Duodenal mucosa (tissue), 2 donors: ENCODE results near the gene SELENOI.

Experiments used
- H3K27ac ChIP-seq: one replicate; pipeline ENCODE4 v1.7.0; 2013; ENCODE audit warnings: low read depth, low read length
- H3K27me3 ChIP-seq, 2 donors: one replicate each; pipeline ENCODE4 v1.7.0; 2013; ENCODE audit warnings: low read length in 2 of 2, control low read depth in 1 of 2; ENCODE audit not compliant: insufficient read depth in 2 of 2, control insufficient read depth in 1 of 2
- H3K36me3 ChIP-seq, 2 donors: one replicate each; pipeline ENCODE4 v1.7.0; 2013; ENCODE audit warnings: low read length in 2 of 2, control low read depth in 1 of 2; ENCODE audit not compliant: insufficient read depth in 2 of 2, control insufficient read depth in 1 of 2
- H3K4me1 ChIP-seq, 2 donors: one replicate each; pipeline ENCODE4 v1.7.0; 2013; ENCODE audit warnings: low read length in 2 of 2, control low read depth in 1 of 2; ENCODE audit not compliant: insufficient read depth in 2 of 2, control insufficient read depth in 1 of 2
- H3K4me3 ChIP-seq, 2 donors: one replicate each; pipeline ENCODE4 v1.7.0; 2013; ENCODE audit warnings: low read length in 2 of 2, low read depth in 1 of 2
- H3K9ac ChIP-seq, 2 donors: one replicate each; pipeline ENCODE4 v1.7.0; 2013; ENCODE audit warnings: low read length in 2 of 2, low read depth in 1 of 2
- H3K9me3 ChIP-seq, 2 donors: one replicate each; pipeline ENCODE4 v1.7.0; 2013; ENCODE audit warnings: low read length in 2 of 2, control low read depth in 1 of 2; ENCODE audit not compliant: control insufficient read depth in 1 of 2

SELENOI gene

DNA sequence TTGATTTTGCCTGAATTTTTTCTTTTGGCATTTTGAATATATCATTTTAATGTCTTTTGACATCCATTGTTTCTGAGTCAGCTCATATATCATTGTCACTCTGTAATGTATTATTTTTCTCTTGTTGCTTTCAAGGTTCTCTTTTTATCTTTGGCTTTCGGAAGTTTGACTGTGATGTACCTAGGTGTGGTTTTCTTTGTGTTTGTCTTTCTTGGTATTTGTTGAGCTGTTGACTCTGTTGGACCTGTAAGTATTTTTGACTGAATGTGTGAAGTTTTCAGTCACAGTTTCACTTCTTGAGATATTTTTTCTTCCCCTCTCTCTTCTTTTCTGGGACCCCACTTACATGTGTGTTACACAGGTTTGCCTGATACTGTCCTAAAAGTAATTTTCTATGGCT is 30.9 kb downstream of the SELENOI start:
- no peaks in the 10 kb centered on the region for H3K9me3 ChIP-seq
- no peaks in the 10 kb centered on the region for H3K27me3 ChIP-seq
- H3K27ac ChIP-seq, result no peak overlapping the region
- H3K4me3 ChIP-seq, result no peak overlapping the region
- H3K4me1 ChIP-seq, result no peaks in the 10 kb centered on the region
- peaks cover 8 to 32% of the 10 kb centered on the region in 2 donors for H3K36me3 ChIP-seq
- H3K9ac ChIP-seq, result no peak overlapping the region

DNA sequence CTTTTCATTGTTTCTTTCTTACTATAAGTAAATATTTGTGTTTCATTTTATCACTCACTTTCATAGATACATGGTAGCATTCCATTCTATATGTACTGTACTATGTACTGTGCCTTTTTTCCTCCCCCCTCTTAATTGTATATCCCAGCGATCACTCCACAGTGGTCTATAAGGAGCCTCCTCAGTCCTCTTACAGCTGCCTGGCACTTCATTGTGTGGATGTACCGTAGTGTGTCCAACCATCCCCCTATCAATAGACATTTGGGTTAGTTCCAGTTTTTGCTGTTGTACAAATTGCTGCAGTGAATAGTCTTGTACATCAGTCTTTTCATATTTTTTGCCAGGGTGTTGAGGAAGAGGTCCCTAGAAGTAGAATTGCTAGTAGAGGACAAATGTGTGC is 34.3 kb downstream of the SELENOI start:
- no peaks in the 10 kb centered on the region for H3K27me3 ChIP-seq
- H3K27ac ChIP-seq, result no peak overlapping the region
- H3K4me3 ChIP-seq, result no peak overlapping the region
- peaks cover 7 to 16% of the 10 kb centered on the region in 2 donors for H3K36me3 ChIP-seq
- no peaks in the 10 kb centered on the region for H3K9me3 ChIP-seq
- H3K4me1 ChIP-seq, result no peaks in the 10 kb centered on the region
- H3K9ac ChIP-seq, result no peak overlapping the region

DNA sequence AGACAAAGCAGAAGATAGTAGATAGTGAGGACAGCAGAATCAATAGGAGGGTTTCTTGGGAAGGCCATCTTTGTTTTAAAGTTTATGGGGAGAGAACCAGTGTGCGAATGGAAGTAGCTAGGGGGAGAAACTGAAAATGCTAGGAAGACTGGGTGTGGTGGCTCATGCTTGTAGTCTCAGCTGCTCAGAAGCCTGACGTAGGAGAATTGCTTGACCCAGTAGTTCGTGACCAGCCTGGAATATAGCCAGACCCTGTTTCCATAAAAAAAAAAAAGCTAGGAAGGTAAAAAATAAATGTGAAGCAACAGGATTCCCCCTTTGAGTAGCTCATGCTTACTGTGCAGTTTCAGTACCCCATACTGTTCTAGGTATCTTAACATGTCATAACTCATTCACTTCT is 36.6 kb downstream of the SELENOI start:
- H3K36me3 ChIP-seq, result peaks cover 3 to 25% of the 10 kb centered on the region in 2 donors

DNA sequence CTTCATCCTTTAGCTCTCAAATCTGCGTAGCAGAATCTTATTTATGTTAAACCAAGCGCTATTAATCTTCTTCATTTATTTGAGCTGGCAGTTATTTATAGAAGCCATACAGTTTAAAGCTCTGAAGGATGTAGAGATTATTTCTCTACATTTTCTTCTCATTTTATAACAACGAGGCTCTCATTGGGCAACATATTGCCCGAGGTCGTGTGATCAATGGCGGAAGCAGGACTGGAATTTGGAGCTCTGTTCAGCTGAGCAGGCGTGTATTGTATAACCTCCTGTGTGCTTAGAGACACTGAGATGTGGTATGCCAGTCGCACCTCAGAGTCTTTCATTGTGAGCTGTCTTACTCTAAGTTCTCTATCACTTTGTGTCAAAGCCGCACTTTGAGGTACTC is 38.2 kb downstream of the SELENOI start:
- no peak overlapping the region for H3K27ac ChIP-seq
- H3K4me3 ChIP-seq, result no peak overlapping the region
- H3K4me1 ChIP-seq, result no peaks in the 10 kb centered on the region
- no peaks in the 10 kb centered on the region for H3K27me3 ChIP-seq
- H3K36me3 ChIP-seq, result peaks cover 3 to 26% of the 10 kb centered on the region in 2 donors
- H3K9ac ChIP-seq, result no peak overlapping the region
- H3K9me3 ChIP-seq, result no peaks in the 10 kb centered on the region

More for the DNA sequence above, 36.6 kb downstream of the SELENOI start:
- Histone ChIP-seq H3K9me3 (no peaks in the 10 kb centered on the region), H3K27ac (no peak overlapping the region), H3K27me3 (no peaks in the 10 kb centered on the region), H3K4me1 (no peaks in the 10 kb centered on the region), H3K9ac (no peak overlapping the region), H3K4me3 (no peak overlapping the region)

DNA sequence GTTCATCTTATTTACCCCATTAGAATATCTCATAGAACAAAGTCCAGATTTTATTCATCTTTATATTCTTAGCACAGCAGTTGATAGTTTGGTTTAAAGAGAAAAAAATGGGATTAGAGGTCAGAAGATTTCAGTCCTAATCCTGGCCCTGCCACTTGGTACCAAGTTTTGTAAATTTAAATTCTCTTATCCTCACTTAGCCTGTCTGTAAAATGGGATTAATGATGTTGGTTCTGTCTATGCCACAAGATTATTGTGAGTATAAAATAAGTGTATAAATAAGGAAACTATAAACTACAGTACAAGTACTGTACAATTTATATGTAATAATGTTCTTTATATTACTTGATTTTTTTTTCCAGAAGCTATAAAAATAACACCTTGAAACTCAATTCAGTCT is 38.7 kb downstream of the SELENOI start:
- Histone ChIP-seq H3K9me3 (no peaks in the 10 kb centered on the region), H3K36me3 (peaks cover 6 to 30% of the 10 kb centered on the region in 2 donors), H3K4me3 (no peak overlapping the region), H3K27me3 (no peaks in the 10 kb centered on the region), H3K27ac (no peak overlapping the region), H3K9ac (no peak overlapping the region), H3K4me1 (no peaks in the 10 kb centered on the region)

DNA sequence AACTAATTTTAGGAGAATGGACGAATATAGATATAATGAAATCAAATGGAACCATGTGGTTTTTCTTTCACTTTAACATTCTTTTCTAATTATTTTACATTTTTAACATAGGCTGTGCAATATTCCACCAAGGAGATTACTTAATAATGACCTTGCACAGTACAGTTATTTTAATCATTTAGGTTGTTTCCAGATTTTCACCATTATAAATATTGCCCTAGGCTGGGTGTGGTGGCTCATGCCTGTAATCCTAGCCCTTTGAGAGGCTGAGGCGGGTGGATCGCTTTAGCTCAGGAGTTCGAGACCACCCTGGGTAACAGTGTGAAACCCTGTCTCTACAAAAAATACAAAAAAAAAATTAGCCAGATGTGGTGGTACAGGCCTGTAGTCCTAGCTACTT is 41.2 kb downstream of the SELENOI start:
- no peaks in the 10 kb centered on the region for H3K9me3 ChIP-seq
- no peaks in the 10 kb centered on the region for H3K4me1 ChIP-seq
- no peak overlapping the region for H3K27ac ChIP-seq
- no peaks in the 10 kb centered on the region for H3K27me3 ChIP-seq
- H3K9ac ChIP-seq, result no peak overlapping the region
- peaks cover 10 to 40% of the 10 kb centered on the region in 2 donors for H3K36me3 ChIP-seq
- H3K4me3 ChIP-seq, result no peak overlapping the region

DNA sequence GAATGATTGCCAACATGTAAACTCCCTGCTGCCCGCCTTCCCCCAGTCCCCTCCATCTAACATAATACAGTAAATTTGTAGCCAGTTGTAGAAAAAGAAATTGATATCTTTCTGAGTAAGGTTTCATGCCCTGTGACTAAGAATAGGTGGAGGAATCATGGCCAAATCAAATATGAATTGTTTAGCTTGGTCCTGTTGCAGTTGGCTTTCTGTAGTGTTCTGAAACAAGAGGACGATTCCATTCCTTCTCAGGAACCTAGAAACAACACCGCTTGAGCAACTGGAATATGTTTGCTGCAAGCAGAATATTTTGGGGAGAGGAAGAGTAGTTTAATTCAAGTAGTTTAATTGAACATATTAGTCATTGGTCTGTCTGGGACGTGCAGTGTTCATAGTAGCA is 48.8 kb downstream of the SELENOI start:
- Histone ChIP-seq H3K4me3 (no peak overlapping the region), H3K27ac (no peak overlapping the region), H3K36me3 (peaks cover 21 to 22% of the 10 kb centered on the region in 2 donors), H3K4me1 (no peaks in the 10 kb centered on the region), H3K27me3 (no peaks in the 10 kb centered on the region), H3K9me3 (no peaks in the 10 kb centered on the region), H3K9ac (no peak overlapping the region)

DNA sequence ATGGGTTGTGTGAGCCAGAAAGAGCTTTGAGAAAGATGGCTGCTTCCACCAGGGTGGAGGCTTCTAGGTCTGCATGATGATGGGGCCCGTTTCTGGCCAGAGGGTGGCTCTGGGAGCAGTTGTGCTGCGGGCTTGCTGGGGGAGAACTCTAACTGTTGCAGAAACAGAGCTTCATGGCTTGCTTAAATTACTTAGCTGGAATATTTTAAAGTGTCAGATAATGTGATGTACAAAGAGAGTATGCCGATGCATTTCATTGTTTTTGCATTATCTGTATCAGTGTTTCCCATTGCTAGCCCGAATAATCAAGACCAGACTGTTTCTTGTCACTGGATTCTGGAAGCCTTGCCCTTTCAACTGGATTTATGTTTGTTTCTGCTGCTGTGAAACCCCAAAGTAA is 49.5 kb downstream of the SELENOI start:
- Histone ChIP-seq H3K4me1 (no peaks in the 10 kb centered on the region), H3K4me3 (no peak overlapping the region), H3K9ac (no peak overlapping the region), H3K27ac (no peak overlapping the region), H3K27me3 (no peaks in the 10 kb centered on the region), H3K9me3 (no peaks in the 10 kb centered on the region), H3K36me3 (peaks cover 19 to 20% of the 10 kb centered on the region in 2 donors)

DNA sequence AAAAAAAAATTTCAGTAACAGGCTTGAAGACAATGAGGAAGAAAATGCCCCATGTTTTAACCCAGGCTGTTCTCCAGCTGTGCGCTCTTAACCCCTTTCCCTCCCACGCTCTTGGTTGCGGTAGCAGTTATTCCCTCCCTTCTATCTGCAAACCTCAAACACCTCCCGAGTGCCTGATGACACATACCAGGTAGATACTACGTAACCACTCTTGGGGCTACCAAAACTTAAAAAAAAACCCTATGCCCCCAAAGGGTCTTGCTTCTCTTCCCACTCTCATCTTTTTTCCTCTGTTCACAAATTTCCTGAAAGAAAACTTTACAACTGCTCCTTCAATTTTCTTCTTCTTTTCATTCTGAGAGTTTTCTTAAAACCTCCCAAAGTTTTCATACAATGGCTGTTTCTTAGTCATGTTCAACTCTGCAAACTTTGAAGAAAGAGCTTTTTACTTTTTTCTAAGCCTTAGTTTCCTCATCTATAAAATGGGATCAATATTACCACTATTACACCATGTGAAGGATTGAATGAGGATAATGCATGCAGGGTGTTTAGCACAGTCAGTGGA is 50.9 kb downstream of the SELENOI start:
- H3K27ac ChIP-seq, result no peak overlapping the region
- H3K27me3 ChIP-seq, result no peaks in the 10 kb centered on the region
- H3K36me3 ChIP-seq, result peaks cover 14 to 16% of the 10 kb centered on the region in 2 donors
- no peaks in the 10 kb centered on the region for H3K9me3 ChIP-seq
- H3K4me1 ChIP-seq, result no peaks in the 10 kb centered on the region
- H3K9ac ChIP-seq, result no peak overlapping the region
- H3K4me3 ChIP-seq, result no peak overlapping the region

DNA sequence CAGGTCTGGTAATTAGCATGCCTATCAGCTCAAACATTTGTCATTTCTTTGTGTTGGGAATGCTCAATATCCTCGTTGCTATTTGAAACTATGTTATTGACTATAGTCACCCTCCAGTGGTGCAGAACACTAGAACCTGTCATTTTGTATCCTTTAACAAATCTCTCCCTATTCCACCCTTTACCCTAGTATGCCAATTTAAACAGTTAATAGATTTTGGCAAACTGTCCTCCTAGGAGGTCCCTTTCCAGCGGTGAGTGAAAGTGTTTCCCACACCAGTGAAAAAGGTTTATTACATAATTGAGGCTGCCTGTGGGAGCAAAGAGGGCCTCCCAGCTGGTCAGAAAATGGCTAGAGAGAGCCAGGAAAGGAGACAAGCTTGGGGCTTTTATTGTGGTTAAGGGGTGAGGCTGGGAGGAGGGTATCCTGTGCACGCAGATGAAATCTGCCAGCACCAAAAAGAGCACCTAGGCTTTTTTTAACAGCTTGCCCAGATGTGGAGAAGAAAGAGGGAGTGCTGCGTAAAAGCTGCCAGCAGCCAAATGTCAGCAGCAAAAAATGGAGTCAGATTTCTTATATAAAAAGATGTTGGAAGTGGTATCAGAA is 53.9 kb downstream of the SELENOI start:
- H3K4me1 ChIP-seq, result no peaks in the 10 kb centered on the region
- H3K27me3 ChIP-seq, result no peaks in the 10 kb centered on the region
- no peak overlapping the region for H3K27ac ChIP-seq
- H3K9me3 ChIP-seq, result no peaks in the 10 kb centered on the region
- H3K36me3 ChIP-seq, result peaks cover 3 to 5% of the 10 kb centered on the region in 2 donors
- H3K4me3 ChIP-seq, result no peak overlapping the region
- no peak overlapping the region for H3K9ac ChIP-seq
